22Rv1 (cell line): ENCODE measurements around the gene RTTN.

ENCODE experiments used
- ZFX ChIP-seq: fragments of 450-650 bp; IDR thresholded peaks from 2 replicates; pipeline ENCODE4 v1.6.1; 2017; ENCODE audit warnings: antibody characterized with exemption, borderline replicate concordance
- TF ChIP-seq, protein P1 (sequence below): fragments of 450-650 bp; IDR thresholded peaks from 2 replicates; pipeline ENCODE4 v1.5.1; 2017; ENCODE audit warnings: mild to moderate bottlenecking

GRCh38 chr18:70024093-70024492 lies 181.4 kb downstream of the RTTN start:
- TF ChIP-seq, protein P1, sequence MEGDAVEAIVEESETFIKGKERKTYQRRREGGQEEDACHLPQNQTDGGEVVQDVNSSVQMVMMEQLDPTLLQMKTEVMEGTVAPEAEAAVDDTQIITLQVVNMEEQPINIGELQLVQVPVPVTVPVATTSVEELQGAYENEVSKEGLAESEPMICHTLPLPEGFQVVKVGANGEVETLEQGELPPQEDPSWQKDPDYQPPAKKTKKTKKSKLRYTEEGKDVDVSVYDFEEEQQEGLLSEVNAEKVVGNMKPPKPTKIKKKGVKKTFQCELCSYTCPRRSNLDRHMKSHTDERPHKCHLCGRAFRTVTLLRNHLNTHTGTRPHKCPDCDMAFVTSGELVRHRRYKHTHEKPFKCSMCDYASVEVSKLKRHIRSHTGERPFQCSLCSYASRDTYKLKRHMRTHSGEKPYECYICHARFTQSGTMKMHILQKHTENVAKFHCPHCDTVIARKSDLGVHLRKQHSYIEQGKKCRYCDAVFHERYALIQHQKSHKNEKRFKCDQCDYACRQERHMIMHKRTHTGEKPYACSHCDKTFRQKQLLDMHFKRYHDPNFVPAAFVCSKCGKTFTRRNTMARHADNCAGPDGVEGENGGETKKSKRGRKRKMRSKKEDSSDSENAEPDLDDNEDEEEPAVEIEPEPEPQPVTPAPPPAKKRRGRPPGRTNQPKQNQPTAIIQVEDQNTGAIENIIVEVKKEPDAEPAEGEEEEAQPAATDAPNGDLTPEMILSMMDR: no peak
- TF ChIP-seq ZFX: no peak
